NCI-H2227 treated with DMSO at 0.1 percent for 48 hours (cell line): Measurements from ENCODE around the gene FAT3.

Source experiments
- DNase-seq: peaks from one replicate; lab custom pipeline; 2025; lab: John Stamatoyannopoulos, UW

FAT3 gene

DNA sequence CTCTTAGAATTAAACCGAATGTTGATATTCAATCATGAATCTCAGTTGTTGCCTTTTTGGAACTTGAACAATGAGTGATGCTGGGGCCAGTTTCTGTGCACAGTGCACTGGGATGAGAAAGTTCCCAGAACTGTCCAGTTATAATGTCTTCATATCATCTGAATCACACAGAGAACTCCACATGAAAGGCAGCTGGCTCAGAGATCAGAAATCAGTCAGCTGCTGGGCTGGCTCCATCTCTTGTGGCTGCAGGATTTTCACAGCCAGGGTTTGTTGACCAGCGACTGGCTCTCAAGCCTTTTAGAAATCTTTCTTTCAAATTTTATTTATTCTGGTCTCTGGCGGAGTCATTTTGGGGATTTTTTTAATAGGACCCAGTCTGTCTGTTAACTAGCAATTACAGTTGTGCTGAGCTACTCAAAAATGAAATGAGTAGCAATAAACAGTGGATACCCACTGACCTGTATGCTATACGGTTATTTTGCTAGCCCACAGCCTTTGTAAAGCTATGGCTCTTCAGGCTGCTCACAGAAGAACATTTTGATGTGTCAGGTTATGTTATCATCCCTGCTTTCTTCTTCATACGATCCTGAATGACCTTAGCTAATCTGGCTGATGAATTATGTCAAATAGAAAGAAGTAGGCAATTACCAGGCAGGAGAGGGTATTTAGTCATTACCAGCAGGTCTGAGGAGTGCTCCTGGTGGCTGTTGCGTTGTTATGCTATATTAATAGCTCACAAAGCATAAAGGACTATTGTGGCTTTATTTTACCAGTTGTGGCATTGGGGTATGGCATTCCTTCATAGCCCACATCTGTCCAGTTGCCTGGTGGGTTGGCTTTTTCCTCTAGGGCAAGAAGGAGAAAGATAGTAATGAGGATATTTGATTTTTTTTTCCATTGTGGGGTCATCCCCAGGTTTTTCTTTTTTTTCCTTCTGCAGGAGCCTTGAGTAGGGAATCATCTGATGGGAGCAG lies 3.6 kb downstream of the FAT3 start:
- DNase-seq: no peak

- no peak for DNase-seq
Measured at GRCh38 chr11:92236856-92237255, 12.2 kb downstream of the FAT3 start.

DNA sequence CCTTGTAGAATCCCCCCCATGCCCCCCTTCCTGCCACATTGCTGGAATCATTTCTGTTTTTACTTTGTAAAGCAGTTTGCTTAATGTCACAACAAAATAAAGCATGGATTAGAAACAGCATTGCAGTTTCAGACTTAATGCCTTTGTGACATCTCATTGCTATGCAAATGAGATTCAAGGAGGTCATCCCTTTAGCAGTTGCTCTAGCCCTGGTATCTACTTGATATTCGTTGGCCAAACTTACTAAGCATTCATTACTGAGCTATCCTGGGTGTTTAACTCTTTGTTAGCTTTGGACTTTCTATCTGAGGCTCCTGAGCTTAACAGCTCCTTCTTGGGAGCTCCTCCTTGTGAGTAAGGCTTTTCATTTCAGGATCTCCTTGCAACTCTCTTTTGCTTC lies 16.3 kb downstream of the FAT3 start:
- DNase-seq: no peak

DNA sequence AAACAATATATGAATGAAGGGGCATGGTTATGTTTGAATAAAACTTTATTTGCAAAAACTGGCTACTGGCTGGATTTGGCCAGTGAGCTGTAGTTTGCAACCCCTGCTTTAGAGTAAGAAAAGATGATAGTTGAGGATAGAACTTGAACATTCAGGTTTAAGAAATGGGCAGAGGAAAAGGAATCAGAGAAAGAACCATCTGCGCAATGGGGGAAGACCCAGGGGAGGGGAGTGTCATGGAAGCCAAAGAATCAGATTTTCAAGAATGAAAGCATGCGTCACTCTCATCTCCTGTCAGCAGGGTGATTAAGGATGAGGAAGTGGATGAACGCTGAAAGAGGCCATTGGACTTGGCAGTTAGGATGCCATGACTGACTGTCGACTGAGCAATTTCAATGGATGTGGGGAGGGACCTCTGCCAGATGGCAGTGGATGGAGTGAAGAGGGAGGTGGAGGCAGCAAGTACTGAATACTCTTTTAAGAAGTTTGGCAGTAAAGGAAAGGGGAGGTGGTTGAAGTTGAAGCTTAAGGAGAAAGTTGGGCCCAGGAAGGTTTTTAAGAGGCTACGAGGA lies 21.2 kb downstream of the FAT3 start:
- no peak for DNase-seq

DNA sequence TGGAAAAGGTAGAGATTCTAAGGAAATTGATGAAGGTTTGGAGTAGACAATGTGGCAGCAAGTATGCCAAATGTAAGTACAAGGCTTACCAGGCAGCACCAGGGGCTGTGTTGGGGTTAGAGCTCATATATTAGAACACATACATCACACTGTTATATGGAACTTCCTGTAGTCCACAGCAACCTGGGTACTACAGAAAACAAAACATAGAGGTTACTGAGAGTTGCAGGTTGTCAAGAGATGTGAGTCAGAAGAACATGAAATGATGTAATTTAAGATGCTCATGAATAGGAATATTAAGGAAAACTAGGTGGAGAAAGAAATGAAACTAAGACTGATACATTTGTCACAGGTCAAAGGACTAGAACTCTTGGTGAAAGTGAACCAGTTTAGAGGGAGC lies 22.0 kb downstream of the FAT3 start:
- no peak for DNase-seq

- no peak for DNase-seq
Measured at GRCh38 chr11:92249156-92249753, 24.6 kb downstream of the FAT3 start.

- DNase-seq: no peak
Measured at GRCh38 chr11:92251980-92252379, 27.4 kb downstream of the FAT3 start.

DNA sequence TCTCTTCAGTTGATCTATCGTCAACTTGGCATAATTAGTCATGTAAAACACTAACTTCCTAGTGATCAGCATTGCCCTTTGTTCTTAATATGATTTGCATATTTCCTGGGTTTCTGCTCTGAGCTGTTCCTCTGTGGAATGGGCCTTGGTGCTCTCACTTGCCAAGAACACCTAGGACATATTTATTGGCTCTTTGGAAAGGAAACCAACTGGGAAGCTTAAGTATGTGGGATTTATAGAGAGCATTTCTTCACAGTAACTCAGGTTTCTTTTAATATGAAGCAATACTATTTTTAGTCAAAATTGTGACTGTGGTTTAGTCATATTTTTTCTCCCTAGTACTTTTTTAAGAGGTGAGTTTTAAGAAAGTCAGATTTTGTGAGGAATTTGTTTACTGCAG lies 28.8 kb downstream of the FAT3 start:
- DNase-seq: no peak

DNA sequence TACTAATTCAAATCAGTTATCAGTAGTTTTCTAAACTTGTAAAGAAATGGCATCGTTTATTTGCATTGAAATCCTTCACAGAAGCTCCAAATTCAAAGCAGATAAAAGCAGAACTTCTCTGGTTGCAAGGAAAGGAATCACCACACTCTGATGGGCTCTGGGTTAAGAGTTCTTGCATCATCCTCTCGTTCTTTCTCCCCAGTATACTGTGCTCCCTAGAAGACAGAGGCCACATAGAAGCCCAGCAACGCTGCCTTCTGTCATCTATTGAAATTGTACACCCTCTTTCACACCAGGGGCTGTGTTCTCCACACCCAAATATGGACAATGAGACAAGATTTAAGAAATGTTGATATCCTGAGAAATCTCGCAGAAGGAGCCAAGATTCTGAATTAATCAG lies 29.3 kb downstream of the FAT3 start:
- no peak for DNase-seq

- DNase-seq: no peak
Measured at GRCh38 chr11:92257536-92257935, 32.9 kb downstream of the FAT3 start.

DNA sequence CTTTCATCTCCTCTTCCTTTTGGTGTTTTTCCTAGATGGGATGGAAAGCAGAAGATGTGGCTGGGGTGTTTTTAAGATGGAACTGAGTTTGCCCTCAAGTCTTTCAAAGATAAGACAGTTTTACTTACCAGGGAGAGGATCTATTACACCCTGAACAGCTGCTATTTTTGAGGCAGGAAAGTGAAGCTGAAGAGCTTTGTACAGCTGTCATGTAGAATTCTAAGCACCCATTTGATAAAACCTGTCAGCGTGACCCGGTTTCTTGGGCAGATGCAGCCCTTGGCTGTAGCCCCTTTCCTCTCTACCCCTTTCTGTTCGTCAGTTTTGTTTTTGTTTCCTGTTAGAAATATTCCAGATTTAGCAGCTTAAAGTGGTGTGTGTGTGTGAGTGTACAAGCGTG lies 35.2 kb downstream of the FAT3 start:
- no peak for DNase-seq

DNA sequence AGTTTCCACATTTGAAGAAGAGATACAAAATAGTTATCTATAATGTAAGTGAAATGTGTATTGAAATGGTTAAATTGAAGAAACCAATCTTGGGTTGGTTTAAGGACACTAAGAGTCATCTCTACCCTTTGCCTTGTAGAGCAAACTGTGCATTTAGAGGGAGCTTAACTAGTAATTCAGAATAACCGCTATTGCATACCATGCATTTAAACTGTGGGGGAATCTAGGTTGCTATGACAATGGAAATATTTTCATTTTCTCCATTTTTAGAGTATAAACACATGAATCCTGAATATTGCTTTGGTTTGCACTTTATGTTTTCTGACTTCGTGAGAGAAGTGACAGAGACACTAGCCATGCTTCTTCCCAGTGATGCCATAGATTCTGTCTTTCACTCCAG lies 39.7 kb downstream of the FAT3 start:
- DNase-seq: no peak

DNA sequence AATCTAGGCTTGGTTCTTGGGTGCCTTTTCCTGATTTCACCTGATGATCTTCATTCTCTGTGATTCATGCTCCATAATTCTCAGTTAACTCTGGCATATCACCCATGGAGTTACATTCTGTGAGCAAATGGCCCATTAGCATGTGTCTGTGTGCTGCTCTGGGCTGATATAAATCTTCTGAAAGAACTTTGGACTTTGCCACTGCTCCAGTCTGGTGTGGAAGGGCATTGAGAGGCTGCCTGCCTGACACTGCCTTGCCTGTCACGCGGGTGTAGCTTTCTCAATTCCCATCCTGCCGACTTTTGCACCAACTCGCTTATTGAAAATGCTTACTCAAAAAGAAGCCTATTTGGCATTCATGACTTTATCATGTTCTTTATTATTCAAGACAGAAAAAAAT lies 42.2 kb downstream of the FAT3 start:
- no peak for DNase-seq

DNA sequence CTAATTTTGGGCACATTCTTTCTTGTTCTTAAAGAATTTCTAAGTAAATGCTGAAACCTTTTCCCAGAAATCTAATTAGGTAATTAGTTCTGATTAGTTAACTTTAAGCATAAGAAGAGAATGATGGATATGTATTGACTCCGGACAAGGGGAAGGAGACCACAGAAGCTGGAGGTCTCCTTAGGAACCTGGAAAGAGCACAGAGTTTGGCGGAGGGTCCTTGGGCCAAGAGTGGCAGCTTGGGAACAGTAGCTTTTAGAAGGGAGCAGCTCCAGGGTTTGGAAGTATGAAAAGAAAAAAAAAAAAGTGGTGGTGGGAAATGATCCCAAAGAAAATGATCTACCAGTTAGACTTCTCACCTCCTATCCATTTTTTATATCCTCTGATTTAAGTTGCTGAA lies 42.7 kb downstream of the FAT3 start:
- no peak for DNase-seq

DNA sequence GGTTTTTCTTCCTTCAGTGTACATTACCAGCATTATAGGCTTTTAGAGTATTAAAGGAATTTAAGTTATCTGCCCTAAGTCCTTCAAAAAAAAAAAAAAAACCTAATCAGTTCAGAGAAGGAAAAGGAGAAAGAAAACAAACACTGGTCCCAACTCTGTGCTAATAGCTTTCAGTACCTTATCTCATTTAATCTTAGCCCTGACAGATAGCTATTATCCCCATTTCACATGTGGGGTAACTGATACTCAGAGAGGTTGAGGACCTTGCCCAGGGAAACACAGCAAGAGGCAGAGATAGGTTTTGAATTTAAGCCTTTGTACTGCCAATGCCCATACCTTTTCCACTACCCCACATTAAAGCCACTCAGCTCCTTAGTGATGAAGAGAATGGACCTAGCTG lies 43.4 kb downstream of the FAT3 start:
- DNase-seq: no peak

DNA sequence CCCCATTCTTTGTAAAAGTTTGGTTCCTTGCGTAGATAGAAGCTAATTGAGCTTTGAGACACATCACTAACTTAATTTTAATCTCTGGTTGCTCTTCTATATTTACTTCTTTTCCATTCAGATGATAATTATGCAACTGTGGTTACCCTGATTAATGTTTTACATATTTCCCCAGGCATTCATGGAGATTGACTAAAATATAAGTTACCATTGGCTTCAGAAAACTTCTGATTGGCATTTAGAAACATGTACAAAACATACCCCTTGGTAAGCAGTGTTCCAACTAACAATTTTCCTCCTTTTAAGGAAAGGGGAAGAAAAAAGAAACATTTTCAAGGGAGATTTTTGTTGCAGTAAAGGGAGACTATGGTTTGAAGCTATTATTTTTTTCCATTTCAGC lies 43.9 kb downstream of the FAT3 start:
- no peak for DNase-seq

DNA sequence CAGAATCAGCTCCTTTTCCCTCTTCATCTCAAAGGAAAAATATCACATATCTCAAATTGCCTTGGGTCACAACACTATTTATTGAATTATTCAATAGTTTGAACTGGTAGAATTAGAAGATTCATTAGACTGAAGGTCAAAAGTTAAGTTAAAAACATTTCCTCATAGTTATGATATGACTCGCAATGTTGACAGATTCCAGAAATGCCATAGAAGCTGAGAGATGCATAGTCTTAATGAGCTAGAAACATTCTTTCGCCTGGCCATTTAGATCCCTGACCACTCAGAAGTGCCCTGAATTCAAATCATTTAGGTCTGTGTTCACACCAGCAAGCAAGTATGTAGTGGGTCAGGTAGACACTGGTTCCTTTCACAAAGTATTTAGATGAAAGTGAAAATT lies 44.4 kb downstream of the FAT3 start:
- DNase-seq: no peak

- DNase-seq: no peak
Measured at GRCh38 chr11:92269841-92270240, 45.2 kb downstream of the FAT3 start.

DNA sequence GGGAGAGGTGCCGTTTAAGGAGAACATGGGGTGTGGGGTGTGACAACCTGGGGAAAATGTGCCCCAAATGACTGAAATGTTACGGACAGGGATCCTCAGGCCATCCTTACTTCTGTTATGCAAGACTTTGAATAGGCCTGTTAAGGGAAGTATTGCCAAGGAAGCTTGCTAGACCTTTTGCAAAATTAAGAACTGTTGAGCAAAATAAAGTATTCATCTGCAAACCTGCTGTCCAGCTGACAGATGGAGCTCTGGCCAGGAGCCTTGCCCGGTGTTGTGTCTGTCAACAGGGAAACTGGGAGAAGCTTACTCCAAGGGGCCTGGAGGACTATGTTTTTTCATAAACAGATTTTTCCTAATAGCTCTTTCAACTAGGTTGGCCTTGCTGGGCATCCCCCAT lies 48.0 kb downstream of the FAT3 start:
- DNase-seq: no peak
